H1 (cell line): ENCODE data around the gene RFFL. TPM values are rescaled to one million over a fixed set of nuclear protein-coding genes. Genes with fewer than 3 reads are reported as not detected.

Experiments
- CHD7 ChIP-seq: fragments of 300-600 bp; sonication (generic); IDR thresholded peaks from 2 replicates; pipeline ENCODE4 v1.7.1; 2012; ENCODE audit warnings: low read length, moderate library complexity, mild to moderate bottlenecking, inconsistent platforms; ENCODE audit not compliant: insufficient replicate concordance
- HDAC6 ChIP-seq: IDR thresholded peaks from one replicate; pipeline ENCODE4 v1.7.1; 2012; ENCODE audit warnings: low read depth, mild to moderate bottlenecking, inconsistent platforms, low read length, moderate library complexity
- KDM5A ChIP-seq: fragments of 200-600 bp; IDR thresholded peaks from 2 replicates; pipeline ENCODE4 v1.7.1; 2012; ENCODE audit warnings: mild to moderate bottlenecking, low read length, inconsistent platforms, mixed read lengths
- NANOG ChIP-seq: IDR thresholded peaks from 2 replicates; pipeline ENCODE4 v1.6.1; 2011; ENCODE audit warnings: low read length, low read depth, mild to moderate bottlenecking, inconsistent platforms; ENCODE audit not compliant: insufficient read depth, poor library complexity, severe bottlenecking
- POLR2AphosphoS5 ChIP-seq: IDR thresholded peaks from 2 replicates; pipeline ENCODE4 v1.6.1; 2011; ENCODE audit warnings: low read depth, low read length
- SIRT6 ChIP-seq: IDR thresholded peaks from one replicate; pipeline ENCODE4 v1.7.1; 2012; ENCODE audit warnings: low read length, inconsistent platforms
- TAF7 ChIP-seq: optimal IDR thresholded peaks from 2 replicates; pipeline ENCODE3; 2011; ENCODE audit warnings: low read depth, mild to moderate bottlenecking, inconsistent platforms, low read length, moderate library complexity, borderline replicate concordance
- YY1 ChIP-seq: IDR thresholded peaks from 2 replicates; pipeline ENCODE4 v1.6.1; 2011; ENCODE audit warnings: low read depth, mild to moderate bottlenecking, low read length
- ZNF274 ChIP-seq: IDR thresholded peaks from 2 replicates; pipeline ENCODE4 v1.7.0; 2012; ENCODE audit warnings: low read length, borderline replicate concordance; ENCODE audit errors: extremely low read depth
- polyA plus RNA-seq, 7 experiments: library from polyadenylated mRNA; depleted of rRNA in 3 of 7; stranded (reverse) in 5 of 7; unstranded in 2 of 7; fragments of >200 nt in 5 of 7; fragments of 200-250 nt in 2 of 7; gene quantifications; 1 replicate in 5 of 7; 2 replicates in 1 of 7; 4 replicates in 1 of 7; pipeline versions ENCODE4 v1.2.1 to v1.2.3, GENCODE V29; 2011 to 2013; ENCODE audit warnings: missing spikeins in 2 of 7, mixed read lengths in 2 of 7
- total RNA-seq: library from RNA; stranded (reverse); fragmentation: NEBNext Ultra II Directional; extraction: Animal tissue kit (Norgen Biotek cat#: 25700); gene quantifications from 2 replicates; pipeline ENCODE4 v1.2.1, GENCODE V29; 2021

RFFL gene
- total and polyA plus RNA-seq, 2 of the 8 experiments (the other 6 are each of a cell fraction or from before 2014, with no cell fraction given): 14.0 to 24.5 TPM

- TF ChIP-seq CHD7 (no peak), KDM5A (no peak), ZNF274 (no peak), NANOG (no peak), YY1 (no peak), POLR2AphosphoS5 (no peak), TAF7 (no peak), HDAC6 (no peak), SIRT6 (no peak)
Measured at GRCh38 chr17:35069311-35069710, 5.8 kb upstream of the RFFL start (continued).
